ENCODE results near the gene ATF3. TPM values are rescaled to one million over a fixed set of nuclear protein-coding genes. Genes with fewer than 3 reads are reported as not detected.

The ATF3 gene
- total RNA-seq, 1 donor, result 20.3 TPM

DNA sequence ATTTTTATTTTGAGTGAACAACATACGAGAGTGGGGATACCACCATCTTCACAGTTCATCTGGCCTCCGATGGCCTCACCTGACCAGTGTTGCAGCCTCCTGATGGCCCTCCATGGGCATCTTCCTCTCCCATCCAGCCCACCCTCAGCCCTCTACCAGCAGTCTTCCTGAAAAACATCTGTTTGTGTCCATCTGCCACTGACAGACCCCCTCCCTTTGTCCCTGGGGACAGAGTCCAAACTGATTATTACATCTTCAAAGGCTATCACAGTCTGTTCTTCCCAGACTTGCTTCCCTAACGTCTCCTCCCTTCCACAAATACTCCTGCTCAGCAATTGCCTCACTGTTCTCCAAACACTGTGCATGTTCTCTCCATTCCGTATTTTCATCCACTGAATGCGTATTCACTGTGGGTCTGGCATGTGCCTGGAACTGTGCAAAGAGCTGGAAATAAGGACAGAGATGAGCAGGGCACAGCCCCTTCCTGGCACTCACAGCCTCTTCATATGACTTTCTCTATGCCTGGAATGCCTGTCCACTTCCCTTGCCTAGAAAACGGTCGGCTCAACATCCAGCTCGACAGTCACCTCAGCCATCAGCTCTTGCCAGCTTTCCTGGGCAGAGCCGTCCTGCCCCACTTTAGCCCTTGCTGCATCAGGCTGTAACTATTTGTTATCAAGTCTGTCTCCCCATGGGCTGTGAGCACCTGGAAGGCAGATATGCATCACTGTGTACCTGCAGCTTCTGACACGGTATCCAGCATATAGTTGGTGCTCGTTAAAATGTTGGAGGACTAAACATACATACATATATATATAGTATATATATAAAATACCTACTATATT, 8.3 kb upstream of the ATF3 start:
- H3K4me3 ChIP-seq (ENCODE audit: low read depth, low read length), result no peak overlapping the region
- TF ChIP-seq, protein P1, sequence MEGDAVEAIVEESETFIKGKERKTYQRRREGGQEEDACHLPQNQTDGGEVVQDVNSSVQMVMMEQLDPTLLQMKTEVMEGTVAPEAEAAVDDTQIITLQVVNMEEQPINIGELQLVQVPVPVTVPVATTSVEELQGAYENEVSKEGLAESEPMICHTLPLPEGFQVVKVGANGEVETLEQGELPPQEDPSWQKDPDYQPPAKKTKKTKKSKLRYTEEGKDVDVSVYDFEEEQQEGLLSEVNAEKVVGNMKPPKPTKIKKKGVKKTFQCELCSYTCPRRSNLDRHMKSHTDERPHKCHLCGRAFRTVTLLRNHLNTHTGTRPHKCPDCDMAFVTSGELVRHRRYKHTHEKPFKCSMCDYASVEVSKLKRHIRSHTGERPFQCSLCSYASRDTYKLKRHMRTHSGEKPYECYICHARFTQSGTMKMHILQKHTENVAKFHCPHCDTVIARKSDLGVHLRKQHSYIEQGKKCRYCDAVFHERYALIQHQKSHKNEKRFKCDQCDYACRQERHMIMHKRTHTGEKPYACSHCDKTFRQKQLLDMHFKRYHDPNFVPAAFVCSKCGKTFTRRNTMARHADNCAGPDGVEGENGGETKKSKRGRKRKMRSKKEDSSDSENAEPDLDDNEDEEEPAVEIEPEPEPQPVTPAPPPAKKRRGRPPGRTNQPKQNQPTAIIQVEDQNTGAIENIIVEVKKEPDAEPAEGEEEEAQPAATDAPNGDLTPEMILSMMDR (IDR thresholded peaks at IDR 0.05; ENCODE audit: insufficient read depth, low read depth, low read length), result no peak
- DNase-seq (ENCODE audit: low read depth), result no peak

DNA sequence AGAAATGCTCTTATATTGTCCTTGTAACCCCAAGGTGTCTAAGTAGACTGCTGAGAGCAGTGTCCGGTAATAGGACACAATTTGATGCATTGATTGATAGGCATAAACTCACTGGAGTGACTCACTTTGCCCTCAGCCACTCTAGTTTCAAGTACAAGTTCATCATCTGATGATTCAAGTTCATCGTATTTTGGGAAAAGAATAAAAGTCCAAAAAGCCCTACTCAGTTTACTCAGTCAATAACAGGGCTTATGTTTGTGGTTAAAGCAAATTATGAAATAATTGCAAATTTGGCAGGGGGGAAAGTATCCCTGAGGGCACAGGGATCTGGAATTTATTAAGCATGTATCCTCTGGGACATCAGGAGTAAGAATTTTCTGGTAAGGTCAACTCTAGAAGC, 7.6 kb upstream of the ATF3 start:
- TF ChIP-seq, protein P1 (IDR thresholded peaks at IDR 0.05; ENCODE audit: insufficient read depth, low read depth, low read length), result no peak
- no peak for DNase-seq (ENCODE audit: low read depth)

DNA sequence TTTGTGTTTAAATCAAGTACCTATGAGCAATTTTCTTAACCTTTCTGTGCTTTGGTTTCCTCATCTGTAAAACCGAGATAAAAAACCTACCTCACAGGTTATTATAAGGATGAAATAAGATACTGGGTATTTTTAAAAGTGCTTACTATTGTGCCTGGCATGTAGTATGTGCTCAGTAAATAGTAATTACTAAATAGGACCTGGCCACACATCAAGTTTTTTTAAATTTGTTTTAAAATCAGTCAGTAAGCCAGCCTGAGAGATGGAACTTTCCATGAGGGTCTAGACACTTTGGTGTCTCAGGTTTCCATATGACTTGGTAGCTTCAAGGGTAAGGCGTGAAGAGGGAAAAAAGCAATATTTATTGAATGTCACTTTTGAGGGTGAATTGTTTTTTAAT, 7.0 kb upstream of the ATF3 start:
- H3K4me3 ChIP-seq (ENCODE audit: low read depth, low read length), result no peak overlapping the region
- TF ChIP-seq, protein P1 (IDR thresholded peaks at IDR 0.05; ENCODE audit: insufficient read depth, low read depth, low read length), result no peak
- no peak for DNase-seq (ENCODE audit: low read depth)

More for the DNA sequence above, 7.6 kb upstream of the ATF3 start:
- H3K4me3 ChIP-seq (ENCODE audit: low read depth, low read length), result no peak overlapping the region

DNA sequence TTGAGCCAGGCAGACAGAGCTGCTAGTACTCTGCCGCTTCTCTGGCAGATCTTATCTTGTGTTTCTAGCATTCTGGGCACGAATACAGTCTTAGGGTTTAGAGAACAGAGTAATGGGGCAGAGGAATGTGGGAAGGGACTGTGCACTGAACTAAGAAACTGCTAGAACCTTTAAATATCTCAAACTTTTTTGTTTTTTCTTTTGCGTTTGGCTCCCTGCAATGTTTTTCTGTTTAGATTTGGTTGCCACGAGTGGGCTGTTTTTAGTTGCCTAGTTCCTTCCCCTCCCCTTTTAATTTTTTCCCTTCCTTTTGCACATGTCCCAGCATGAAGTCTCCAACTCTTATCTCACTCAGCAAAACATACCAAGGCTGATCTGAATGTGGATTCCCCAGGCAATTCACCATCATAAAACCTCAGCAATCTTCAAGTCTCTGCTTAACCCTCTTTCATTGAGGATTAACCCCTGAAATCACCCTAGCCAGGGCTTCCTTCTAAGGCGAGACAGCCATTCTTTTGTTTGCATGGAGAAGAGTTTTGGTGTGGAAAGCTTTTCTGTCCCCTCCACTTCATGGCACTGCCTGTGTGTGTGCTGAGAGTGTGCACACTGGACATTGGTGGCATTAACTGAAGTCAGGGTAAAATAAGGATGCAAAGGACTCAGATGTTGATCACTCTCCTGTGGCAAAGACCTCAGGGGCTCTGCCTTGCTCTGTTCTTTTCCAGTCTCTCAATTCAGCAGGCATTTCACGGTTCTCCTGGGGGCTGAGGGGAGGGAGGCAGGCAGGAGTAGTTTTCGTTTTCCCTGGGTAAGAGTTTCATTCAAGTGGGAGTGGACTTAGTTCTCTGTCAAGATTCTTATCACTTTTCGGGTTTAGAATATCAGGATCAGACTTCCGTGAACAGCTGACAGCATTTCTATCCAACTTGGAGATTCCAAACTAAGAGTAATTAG, 2.8 kb upstream of the ATF3 start:
- TF ChIP-seq, protein P1 (IDR thresholded peaks at IDR 0.05; ENCODE audit: insufficient read depth, low read depth, low read length), result no peak
- DNase-seq (ENCODE audit: low read depth), result no peak

DNA sequence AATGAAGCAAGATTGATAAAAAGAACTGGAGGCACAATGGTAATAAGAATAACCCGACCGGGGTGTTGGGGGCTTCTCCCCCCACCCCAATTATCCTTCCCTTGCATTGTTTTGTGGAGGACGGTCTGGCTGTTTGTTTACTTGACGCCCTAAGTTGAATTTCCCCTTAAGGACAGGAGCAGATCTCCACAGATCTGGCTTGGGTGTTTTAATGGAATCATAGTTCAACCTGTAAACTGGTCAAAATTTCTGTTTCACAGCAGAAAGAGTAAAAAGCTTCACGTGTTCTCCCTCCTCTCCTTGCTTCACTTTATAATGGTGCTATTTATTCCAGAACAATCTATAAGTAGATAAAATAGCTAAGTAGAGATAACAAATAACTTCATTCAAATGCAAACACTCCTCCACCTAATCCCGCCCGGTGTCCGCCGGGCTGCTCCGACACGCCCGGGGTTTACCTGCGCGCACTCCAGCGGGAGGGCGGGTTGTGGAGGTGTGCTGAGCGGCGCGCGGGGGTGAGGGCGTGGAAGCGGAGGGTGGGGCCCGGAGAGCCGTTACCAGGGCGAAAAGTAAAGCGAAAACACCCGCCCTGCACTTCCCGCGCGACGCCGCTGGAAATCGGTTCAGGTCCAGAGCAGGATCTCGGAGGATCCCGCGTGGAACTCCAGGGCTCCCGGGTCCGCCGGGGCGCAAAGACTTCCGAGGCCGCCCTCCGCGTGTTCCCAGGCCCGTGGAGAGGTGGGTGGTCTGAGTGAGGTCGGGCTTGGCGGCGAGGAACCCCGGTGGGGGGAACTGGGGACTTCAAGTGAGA, 2.0 kb upstream of the ATF3 start:
- H3K4me3 ChIP-seq (ENCODE audit: low read depth, low read length), result peak overlapping the region; percentile 89
- no peak for DNase-seq (ENCODE audit: low read depth)
- TF ChIP-seq, protein P1 (IDR thresholded peaks at IDR 0.05; ENCODE audit: insufficient read depth, low read depth, low read length), result no peak

More for the DNA sequence above, 2.8 kb upstream of the ATF3 start:
- no peak overlapping the region for H3K4me3 ChIP-seq (ENCODE audit: low read depth, low read length)
